ENCODE data around the gene ANAPC2. TPM values are rescaled to one million over a fixed set of nuclear protein-coding genes. Genes with fewer than 3 reads are reported as not detected.

The ANAPC2 gene
- total RNA-seq (10 to 100 TPM; 21.0 to 27.4 (median 24.6) TPM), polyA plus RNA-seq (10 to 100 TPM; 12.5 to 49.3 (median 13.2) TPM)

GRCh38 chr9:137188490-137189296, at the start of gene ANAPC2, which contains the start of gene SSNA1:
TSS of gene ANAPC2 (minus strand) at chr9:137188560. CDS start at chr9:137188532, 28 bp downstream.
TSS of gene SSNA1 (plus strand) at chr9:137188676. CDS start at chr9:137188727, 51 bp downstream.
- 0 to 1% methylated on average over 98 of the region's 98 CpGs for WGBS, 2 donors
- DNase-seq = peak; percentile 96
- intact Hi-C loops (cut with DNase I) = loop anchor here (2.0 to 5.0 kb wide), 4 partner anchors 16 to 61 kb away; partner anchors contain the start of genes NDOR1, RNF208 and TMEM203
- Histone ChIP-seq H3K9me3 (no peaks in the 10 kb centered on the region), H3K36me3 (peaks cover 12 to 50% (median 32%) of the 10 kb centered on the region in 4 donors), H3K27ac (peak within 1 kb of the TSS; percentile 95 to 99 (median 97)), H3K4me1 (peaks cover 0 to 47% (median 45%) of the 10 kb centered on the region in 4 donors), H3K27me3 (no peaks in the 10 kb centered on the region), H3K4me3 (peak within 1 kb of the TSS; percentile 62 to 96 (median 72))
- no peak for TF ChIP-seq EP300 (IDR thresholded peaks at IDR 0.05)
- peak; percentile 86 to 97 (median 96) for TF ChIP-seq POLR2AphosphoS5 (IDR thresholded peaks at IDR 0.05)
- TF ChIP-seq POLR2A (IDR thresholded peaks at IDR 0.05) = peak; percentile 70 to 72
- TF ChIP-seq CTCF (IDR thresholded peaks at IDR 0.05) = no peak

GRCh38 chr9:137236936-137237421, 48.6 kb upstream of the ANAPC2 start:
- DNase-seq = no peak
- H3K4me1 ChIP-seq = peaks cover 2 to 49% (median 41%) of the 10 kb centered on the region in 4 donors
- intact Hi-C loops (cut with DNase I) = loop anchor here (5.0 kb wide), 1 partner anchor 50 kb away; the partner anchor contains the start of genes ANAPC2 and SSNA1
- H3K27ac ChIP-seq = no peak overlapping the region
- no peaks in the 10 kb centered on the region for H3K36me3 ChIP-seq
- peak overlapping the region in 2 of 4 donors; percentile 23 to 34 for H3K4me3 ChIP-seq
- WGBS, 2 donors = 23 to 35% methylated on average over 11 of the region's 11 CpGs
- peaks cover 12 to 31% (median 30%) of the 10 kb centered on the region in 3 donors for H3K27me3 ChIP-seq
- TF ChIP-seq POLR2A (IDR thresholded peaks at IDR 0.05) (no peak), POLR2AphosphoS5 (IDR thresholded peaks at IDR 0.05) (no peak), EP300 (IDR thresholded peaks at IDR 0.05) (no peak), CTCF (IDR thresholded peaks at IDR 0.05) (no peak)
- no peaks in the 10 kb centered on the region for H3K9me3 ChIP-seq

GRCh38 chr9:137236238-137236935, 48.0 kb upstream of the ANAPC2 start:
- DNase-seq = peak; percentile 93
- Histone ChIP-seq H3K27ac (no peak overlapping the region), H3K27me3 (peaks cover 12 to 37% (median 36%) of the 10 kb centered on the region in 3 donors), H3K4me1 (peaks cover 2 to 45% (median 39%) of the 10 kb centered on the region in 4 donors), H3K4me3 (peak overlapping the region; percentile 18 to 34 (median 25)), H3K36me3 (no peaks in the 10 kb centered on the region), H3K9me3 (no peaks in the 10 kb centered on the region)
- intact Hi-C loops (cut with DNase I) = loop anchor here (5.0 kb wide), 1 partner anchor 49 kb away; the partner anchor contains the start of genes ANAPC2 and SSNA1
- 10 to 13% methylated on average over 31 of the region's 31 CpGs for WGBS, 2 donors
- TF ChIP-seq EP300 (IDR thresholded peaks at IDR 0.05) (no peak), CTCF (IDR thresholded peaks at IDR 0.05) (peak; percentile 98 to 100 (median 98)), POLR2AphosphoS5 (IDR thresholded peaks at IDR 0.05) (no peak), POLR2A (IDR thresholded peaks at IDR 0.05) (no peak)

GRCh38 chr9:137235424-137236237, 47.3 kb upstream of the ANAPC2 start:
- no peaks in the 10 kb centered on the region for H3K36me3 ChIP-seq
- no peak for DNase-seq
- 74 to 75% methylated on average over 35 of the region's 35 CpGs for WGBS, 2 donors
- no peaks in the 10 kb centered on the region for H3K9me3 ChIP-seq
- intact Hi-C loops (cut with DNase I) = loop anchor here (5.0 kb wide), 1 partner anchor 48 kb away; the partner anchor contains the start of genes ANAPC2 and SSNA1
- H3K27me3 ChIP-seq = peaks cover 16 to 44% (median 43%) of the 10 kb centered on the region in 3 donors
- TF ChIP-seq CTCF (IDR thresholded peaks at IDR 0.05) (no peak), POLR2AphosphoS5 (IDR thresholded peaks at IDR 0.05) (no peak), EP300 (IDR thresholded peaks at IDR 0.05) (no peak), POLR2A (IDR thresholded peaks at IDR 0.05) (no peak)
- peaks cover 0 to 45% (median 39%) of the 10 kb centered on the region in 4 donors for H3K4me1 ChIP-seq
- peak overlapping the region; percentile 18 to 34 (median 25) for H3K4me3 ChIP-seq
- no peak overlapping the region for H3K27ac ChIP-seq

Data from sigmoid colon (tissue), 7 donors.